Activated CD8-positive, alpha-beta memory T cell treated with anti-CD3 and anti-CD28 coated beads for 48 hours (primary cell): ENCODE data around the gene HSD17B14.
"Not testable (repeated sequence)": the region's sequence is repeated elsewhere in the genome, so short reads cannot be mapped to it uniquely, and the experiment has no call there.

Experiments used
- DNase-seq, 3 experiments: peaks; one replicate each; pipeline ENCODE4 v3.0.0-alpha.2; 2020; ENCODE audit warnings: low read depth in 2 of 3, low spot score in 2 of 3

HSD17B14 gene

DNA sequence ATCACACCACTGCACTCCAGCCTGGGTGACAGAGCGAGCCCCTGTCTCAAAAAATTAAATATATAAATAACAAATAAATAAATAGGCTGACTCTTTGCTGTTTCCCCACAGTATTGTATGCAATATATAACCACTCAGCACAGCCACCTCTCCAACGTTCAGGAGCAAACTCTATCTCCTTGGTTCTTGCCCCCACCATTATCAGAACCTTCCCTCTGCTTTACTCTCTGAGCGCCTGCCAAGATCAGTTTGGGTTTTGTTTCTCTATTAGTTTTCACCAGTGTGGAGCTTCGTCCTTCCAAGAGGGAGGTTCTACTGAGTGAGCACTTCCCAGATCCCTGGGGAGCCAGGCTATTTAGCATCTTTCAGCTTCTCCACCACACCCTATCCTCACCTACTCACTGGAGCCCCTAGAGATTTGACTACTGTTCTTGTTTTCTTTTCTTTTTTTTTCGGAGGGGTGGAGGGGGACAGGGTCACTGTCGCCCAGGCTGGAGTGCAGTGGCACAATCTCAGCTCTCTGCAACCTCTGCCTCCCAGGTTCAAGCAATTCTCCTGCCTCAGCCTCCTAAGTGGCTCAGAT, 68.0 kb downstream of the HSD17B14 start:
- not testable (repeated sequence) for DNase-seq

DNA sequence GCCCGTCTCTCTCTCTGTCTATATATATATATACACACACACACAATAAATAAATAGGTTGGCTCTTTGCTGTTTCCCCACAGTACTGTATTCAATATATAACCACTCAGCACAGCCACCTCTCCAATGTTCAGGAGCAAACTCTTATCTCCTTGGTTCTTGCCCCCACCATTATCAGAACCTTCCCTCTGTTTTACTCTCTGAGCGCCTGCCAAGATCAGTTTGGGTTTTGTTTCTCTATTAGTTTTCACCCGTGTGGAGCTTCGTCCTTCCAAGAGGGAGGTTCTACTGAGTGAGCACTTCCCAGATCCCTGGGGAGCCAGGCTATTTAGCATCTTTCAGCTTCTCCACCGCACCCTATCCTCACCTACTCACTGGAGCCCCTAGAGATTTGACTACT, 70.5 kb downstream of the HSD17B14 start:
- not testable (repeated sequence) for DNase-seq
